HEK293 (cell line): Measurements from ENCODE around the gene HIPK2.

Experiments
- REST ChIP-seq: fragments of 450-650 bp; formaldehyde crosslinking; IDR thresholded peaks from 2 replicates; pipeline ENCODE4 v1.5.1; 2016; ENCODE audit warnings: missing biosample characterization, missing genetic modification characterization
- YY1 ChIP-seq: fragments of 450-650 bp; formaldehyde crosslinking; IDR thresholded peaks from 2 replicates; pipeline ENCODE4 v1.5.1; 2018; ENCODE audit warnings: missing biosample characterization, missing genetic modification characterization
- ZBTB21 ChIP-seq: fragments of 450-650 bp; formaldehyde crosslinking; IDR thresholded peaks from 2 replicates; pipeline ENCODE4 v1.5.1; 2017; ENCODE audit warnings: missing biosample characterization, missing genetic modification characterization
- ZBTB44 ChIP-seq: fragments of 450-650 bp; IDR thresholded peaks from 2 replicates; pipeline ENCODE4 v1.5.1; 2018; ENCODE audit warnings: missing biosample characterization, mild to moderate bottlenecking, missing genetic modification characterization

- TF ChIP-seq REST (tag by site-specific recombination) (no peak), YY1 (no peak), ZBTB21 (tag by site-specific recombination) (no peak), ZBTB44 (tag by site-specific recombination) (no peak)
Observed at GRCh38 chr7:139560678-139561077, 217.1 kb downstream of the HIPK2 start.
